NT2/D1 (cell line): Measurements from ENCODE around the gene KRT82.
"Not testable (repeated sequence)": the region's sequence is repeated elsewhere in the genome, so short reads cannot be mapped to it uniquely, and the experiment has no call there.

Experiments used
- DNase-seq: peaks from one replicate; pipeline ENCODE4 v3.0.0-alpha.2; 2011; ENCODE audit warnings: low read depth, low spot score
- H3K27me3 ChIP-seq: 2 replicates; pipeline ENCODE4 v1.6.0; 2011; ENCODE audit warnings: mild to moderate bottlenecking; ENCODE audit not compliant: insufficient read length, insufficient read depth
- H3K36me3 ChIP-seq: 2 replicates; pipeline ENCODE4 v1.6.1; 2011; ENCODE audit warnings: mild to moderate bottlenecking, low read length, mixed read lengths; ENCODE audit not compliant: insufficient read depth, insufficient read length
- H3K4me1 ChIP-seq: 2 replicates; pipeline ENCODE4 v1.5.1; 2011; ENCODE audit not compliant: insufficient read depth, insufficient read length
- H3K4me3 ChIP-seq: 2 replicates; pipeline ENCODE4 v1.5.1; 2011; ENCODE audit warnings: low read depth; ENCODE audit not compliant: insufficient read length
- H3K9ac ChIP-seq: 2 replicates; pipeline ENCODE4 v1.6.0; 2011; ENCODE audit warnings: low read depth; ENCODE audit not compliant: insufficient read length
- H3K9me3 ChIP-seq: 2 replicates; pipeline ENCODE4 v1.5.1; 2011; ENCODE audit warnings: mild to moderate bottlenecking, low read length; ENCODE audit not compliant: insufficient read depth
- SUZ12 ChIP-seq: IDR thresholded peaks from 2 replicates; pipeline ENCODE4 v1.6.1; 2011; ENCODE audit not compliant: insufficient read length, insufficient read depth; ENCODE audit errors: extremely low read depth
- YY1 ChIP-seq: IDR thresholded peaks from 2 replicates; pipeline ENCODE4 v1.6.1; 2011; ENCODE audit not compliant: insufficient read length, insufficient read depth
- ZNF274 ChIP-seq: IDR thresholded peaks from 2 replicates; pipeline ENCODE4 v1.6.1; 2011; ENCODE audit warnings: mild to moderate bottlenecking, low read depth, low read length

KRT82 gene

DNA sequence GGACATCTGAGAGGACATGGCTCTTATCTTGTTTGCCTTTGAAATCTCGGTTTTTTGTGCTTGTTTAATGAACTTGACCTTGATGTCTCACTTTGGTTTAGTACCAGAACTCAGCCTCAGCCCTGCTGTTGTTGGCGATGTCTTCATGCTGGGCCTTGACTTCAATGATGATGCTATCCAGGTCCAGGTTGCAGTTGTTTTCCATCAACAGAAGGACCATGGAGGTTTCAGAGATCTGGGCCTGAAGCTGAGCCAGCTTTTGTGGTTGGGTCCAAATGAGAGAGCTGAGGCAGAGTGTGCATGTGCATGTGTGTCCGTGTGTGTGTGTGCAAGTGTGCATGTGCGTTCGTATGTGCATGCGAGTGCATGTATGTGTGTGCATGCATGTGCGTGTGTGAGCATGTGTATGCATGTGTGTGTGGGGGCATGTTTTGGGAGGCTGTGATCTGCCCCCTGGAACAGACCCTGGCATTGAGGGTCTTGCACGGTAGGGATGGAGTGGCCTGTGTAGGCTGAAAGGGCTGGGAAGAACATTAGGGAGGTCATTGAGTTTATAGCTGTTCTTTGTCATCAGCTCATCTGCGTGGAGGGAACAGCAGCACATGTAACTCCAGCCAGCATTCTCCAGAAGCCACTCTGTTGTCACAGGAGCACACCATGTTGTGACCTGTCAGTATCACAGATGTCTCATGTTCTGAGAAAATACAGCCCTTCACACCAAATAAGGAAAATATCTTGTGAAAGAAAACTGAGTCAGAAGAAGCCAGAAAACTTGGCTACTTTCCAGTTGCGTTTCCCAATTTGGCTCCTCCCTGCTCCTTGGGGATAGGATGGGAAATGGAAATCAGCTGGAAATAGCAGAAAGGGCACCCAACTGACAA is 10.0 kb upstream of the KRT82 start:
- Histone ChIP-seq H3K27me3 (no peaks in the 10 kb centered on the region), H3K36me3 (no peaks in the 10 kb centered on the region), H3K4me1 (peaks cover 3% of the 10 kb centered on the region), H3K9ac (no peak overlapping the region), H3K9me3 (no peaks in the 10 kb centered on the region), H3K4me3 (no peak overlapping the region)
- no peak for DNase-seq
- TF ChIP-seq YY1 (no peak), ZNF274 (no peak), SUZ12 (no peak)

DNA sequence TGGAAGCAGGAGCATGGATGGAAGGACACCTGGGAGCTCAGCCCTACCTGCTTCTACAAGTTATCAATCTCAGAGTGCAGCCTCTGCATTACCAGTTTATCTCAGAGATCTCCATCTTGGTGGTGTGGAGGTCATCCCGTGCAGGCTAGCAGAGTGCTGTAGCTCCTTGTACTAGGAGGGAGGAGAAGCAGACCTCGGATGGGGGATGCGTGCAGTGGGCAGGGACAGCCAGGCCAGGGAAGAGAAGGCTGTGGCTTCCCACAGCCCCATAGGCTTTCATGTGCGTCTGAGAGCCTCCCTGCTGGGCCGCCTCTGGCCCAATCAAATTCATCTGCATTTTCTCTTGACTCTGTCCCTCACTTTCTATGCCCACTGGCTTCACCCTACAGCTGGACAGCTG is 8.8 kb upstream of the KRT82 start:
- DNase-seq: no peak
- Histone ChIP-seq H3K27me3 (no peaks in the 10 kb centered on the region), H3K4me3 (no peak overlapping the region), H3K9me3 (no peaks in the 10 kb centered on the region), H3K36me3 (no peaks in the 10 kb centered on the region), H3K4me1 (peaks cover 3% of the 10 kb centered on the region), H3K9ac (no peak overlapping the region)
- TF ChIP-seq SUZ12 (no peak), ZNF274 (no peak), YY1 (no peak)

DNA sequence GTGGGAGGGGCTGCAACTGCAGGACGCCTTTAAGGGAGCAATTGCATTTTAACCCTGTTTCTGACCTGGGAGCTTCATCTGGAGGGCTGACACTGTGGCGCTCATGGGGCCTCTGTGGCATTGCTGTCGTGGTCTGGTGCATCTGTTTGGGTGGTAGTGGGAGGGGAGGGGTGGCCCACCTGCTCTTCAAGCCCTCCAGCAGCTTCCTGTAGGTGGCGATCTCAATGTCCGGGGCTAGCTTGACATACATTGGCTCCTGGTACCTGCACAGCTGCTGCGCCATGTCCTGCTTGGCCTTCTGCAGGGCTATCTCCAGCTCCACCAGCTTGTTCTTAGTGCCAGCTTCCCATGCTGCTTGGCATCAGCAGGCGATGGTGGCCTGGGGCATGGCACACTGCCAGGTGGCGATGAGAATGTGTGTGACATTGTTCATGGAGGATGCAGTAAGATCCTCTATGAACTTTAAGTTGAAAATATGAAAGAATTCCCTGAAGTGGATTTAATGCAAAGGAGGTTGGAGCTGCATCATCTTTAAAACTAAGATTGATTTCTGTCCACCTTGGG is 7.7 kb upstream of the KRT82 start:
- no peak overlapping the region for H3K9ac ChIP-seq
- peaks cover 3% of the 10 kb centered on the region for H3K4me1 ChIP-seq
- H3K9me3 ChIP-seq: no peaks in the 10 kb centered on the region
- DNase-seq: no peak
- no peaks in the 10 kb centered on the region for H3K27me3 ChIP-seq
- TF ChIP-seq ZNF274 (no peak), YY1 (no peak), SUZ12 (no peak)
- no peaks in the 10 kb centered on the region for H3K36me3 ChIP-seq
- H3K4me3 ChIP-seq: no peak overlapping the region

DNA sequence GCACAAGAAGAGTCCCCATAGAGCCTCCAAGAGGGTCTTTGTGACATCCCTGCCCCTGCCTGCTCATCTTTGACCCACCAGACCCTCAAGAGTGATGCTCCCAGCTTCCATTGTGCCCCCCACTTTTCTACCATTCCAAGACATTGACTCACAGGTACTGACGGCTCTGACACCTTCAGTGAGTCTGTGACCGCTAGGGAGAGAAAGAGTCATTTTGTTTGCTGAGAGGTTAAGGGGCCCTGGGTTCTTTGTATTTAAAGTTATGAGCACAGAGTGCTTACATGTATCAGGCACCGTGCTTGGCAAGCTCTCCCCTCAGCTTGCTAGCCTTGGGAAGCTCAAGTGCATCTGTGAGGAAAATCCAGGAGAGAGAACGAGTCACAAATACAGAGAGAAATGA is 7.1 kb upstream of the KRT82 start:
- DNase-seq: no peak
- Histone ChIP-seq H3K9ac (no peak overlapping the region), H3K27me3 (peaks cover 5% of the 10 kb centered on the region), H3K9me3 (peaks cover 4% of the 10 kb centered on the region; the same call in 1 of the 2 replicates), H3K4me1 (peaks cover 3% of the 10 kb centered on the region), H3K36me3 (no peaks in the 10 kb centered on the region), H3K4me3 (no peak overlapping the region)
- TF ChIP-seq SUZ12 (no peak), YY1 (no peak), ZNF274 (no peak)

DNA sequence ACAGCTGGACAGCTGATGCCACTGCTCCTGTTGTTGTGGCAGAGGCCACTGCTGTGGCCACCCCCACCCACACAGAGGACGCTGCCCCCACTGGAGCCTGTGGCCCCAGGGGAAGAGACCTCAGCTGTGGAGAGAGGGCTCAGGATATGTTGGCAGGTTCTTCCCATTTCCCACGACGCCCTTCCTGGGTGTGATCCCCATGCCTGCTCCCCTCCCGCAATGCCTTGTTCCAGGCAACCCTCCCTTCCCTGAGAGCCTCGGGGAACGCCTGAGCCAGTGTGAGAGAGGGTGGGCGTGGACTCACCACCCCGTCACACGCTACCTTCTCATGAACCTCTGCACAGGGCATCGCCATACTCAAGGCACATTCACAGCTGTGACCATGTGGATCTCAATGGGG is 5.7 kb upstream of the KRT82 start:
- Histone ChIP-seq H3K4me1 (peaks cover 3% of the 10 kb centered on the region), H3K9ac (no peak overlapping the region), H3K9me3 (peaks cover 11% of the 10 kb centered on the region; the same call in 1 of the 2 replicates), H3K36me3 (no peaks in the 10 kb centered on the region), H3K4me3 (no peak overlapping the region), H3K27me3 (peaks cover 5% of the 10 kb centered on the region)
- TF ChIP-seq ZNF274 (no peak), SUZ12 (no peak), YY1 (no peak)
- no peak for DNase-seq

DNA sequence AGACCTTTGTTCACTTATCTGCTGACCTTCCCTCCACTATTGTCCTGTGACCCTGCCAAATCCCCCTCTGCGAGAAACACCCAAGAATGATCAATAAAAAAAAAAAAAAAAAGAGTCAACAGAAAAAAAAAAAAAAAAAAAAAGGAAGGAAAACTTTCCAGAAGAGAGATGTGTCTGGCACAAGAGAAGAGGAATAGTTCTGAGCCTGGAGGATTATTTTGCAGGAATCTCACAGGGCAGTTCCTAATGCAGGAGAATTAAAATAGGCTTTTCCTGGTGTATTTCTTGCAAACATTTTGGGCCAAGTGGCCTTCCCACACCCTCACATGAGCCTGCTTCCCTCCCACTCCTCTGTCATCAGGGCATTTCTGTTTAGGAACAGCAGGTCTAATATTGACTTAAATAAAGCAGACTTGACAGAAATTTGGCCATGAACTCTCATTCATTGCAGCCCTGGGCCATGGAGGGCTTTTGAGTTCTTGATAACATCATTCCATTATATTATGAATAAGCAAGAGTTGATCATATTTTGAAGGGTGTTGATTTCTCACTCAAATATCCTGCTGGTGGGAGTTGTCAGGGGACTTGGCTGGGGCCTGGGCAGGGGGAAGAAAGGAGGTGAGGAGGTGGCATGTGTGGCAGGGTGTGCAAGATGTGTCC is 4.6 kb upstream of the KRT82 start:
- H3K27me3 ChIP-seq, H3K4me1 ChIP-seq, H3K36me3 ChIP-seq, H3K9ac ChIP-seq, H3K4me3 ChIP-seq, DNase-seq: not testable (repeated sequence)
- H3K9me3 ChIP-seq: peaks cover 11% of the 10 kb centered on the region; the same call in 1 of the 2 replicates

DNA sequence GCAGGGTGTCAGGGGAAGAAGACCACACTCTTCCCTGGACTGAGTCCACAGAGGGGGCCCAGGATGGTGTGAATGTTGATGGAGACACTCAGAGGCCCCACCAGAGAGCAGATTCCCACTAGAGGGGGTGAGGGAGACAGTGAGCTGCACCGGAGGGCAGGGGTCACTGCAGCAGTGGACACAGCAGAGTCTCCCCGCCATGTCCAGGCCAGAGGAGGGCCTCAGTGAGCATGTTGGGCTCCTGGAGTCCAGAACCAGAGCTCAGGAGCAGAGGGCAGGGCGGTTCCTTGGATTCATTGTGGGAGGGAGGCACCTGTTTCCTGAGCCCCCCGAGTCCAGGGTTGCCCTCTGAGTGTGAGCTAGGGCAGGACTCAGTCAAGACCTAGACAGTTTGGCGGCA is 1.8 kb upstream of the KRT82 start:
- H3K4me1 ChIP-seq: no peaks in the 10 kb centered on the region
- H3K27me3 ChIP-seq: peaks cover 5% of the 10 kb centered on the region
- no peak overlapping the region for H3K9ac ChIP-seq
- no peak for DNase-seq
- TF ChIP-seq ZNF274 (no peak), YY1 (no peak), SUZ12 (no peak)
- no peaks in the 10 kb centered on the region for H3K36me3 ChIP-seq
- peaks cover 11% of the 10 kb centered on the region; the same call in 1 of the 2 replicates for H3K9me3 ChIP-seq
- H3K4me3 ChIP-seq: no peak overlapping the region
